GM19240 (cell line): Measurements from ENCODE around the gene CD209.

Experiments
- DNase-seq: peaks from one replicate; pipeline ENCODE4 v3.0.0; 2011; ENCODE audit warnings: low spot score; ENCODE audit not compliant: insufficient read length

The CD209 gene

DNA sequence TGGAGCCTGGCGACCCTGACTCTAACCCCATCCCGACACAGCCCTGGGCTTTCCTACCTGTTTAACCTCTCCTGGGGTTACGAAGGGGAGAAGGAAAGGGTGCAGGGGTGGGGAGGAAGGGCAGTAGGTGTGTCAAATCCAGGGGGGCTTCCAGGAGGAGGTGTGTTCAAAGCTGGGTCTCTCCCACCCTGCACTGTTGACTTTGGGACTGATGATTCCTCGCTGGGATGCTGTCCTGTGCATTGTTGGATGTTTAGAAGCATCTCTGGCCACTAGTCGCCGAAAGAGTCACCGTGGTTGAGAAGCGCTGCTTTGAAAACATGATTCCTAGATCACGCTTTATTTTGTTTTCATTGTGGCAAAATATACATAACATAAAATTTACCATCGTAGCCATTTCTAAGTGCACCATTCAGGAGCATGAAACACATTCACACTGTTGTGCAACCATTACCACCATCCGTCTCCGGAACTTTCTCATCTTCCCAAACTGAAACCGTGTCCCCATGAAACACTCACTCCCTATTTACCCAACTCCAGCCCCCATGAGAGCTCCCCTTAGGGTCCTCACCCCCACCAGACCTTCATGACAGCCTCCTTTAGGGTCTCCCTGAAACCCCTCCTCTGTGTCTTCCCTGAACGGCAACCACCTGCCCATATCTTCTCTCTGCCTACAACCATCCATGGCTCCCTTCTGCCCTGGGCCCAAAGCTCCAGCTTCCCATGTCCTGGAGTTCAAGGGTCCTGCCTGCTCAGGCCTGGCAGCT is 41.0 kb downstream of the CD209 start:
- no peak for DNase-seq

DNA sequence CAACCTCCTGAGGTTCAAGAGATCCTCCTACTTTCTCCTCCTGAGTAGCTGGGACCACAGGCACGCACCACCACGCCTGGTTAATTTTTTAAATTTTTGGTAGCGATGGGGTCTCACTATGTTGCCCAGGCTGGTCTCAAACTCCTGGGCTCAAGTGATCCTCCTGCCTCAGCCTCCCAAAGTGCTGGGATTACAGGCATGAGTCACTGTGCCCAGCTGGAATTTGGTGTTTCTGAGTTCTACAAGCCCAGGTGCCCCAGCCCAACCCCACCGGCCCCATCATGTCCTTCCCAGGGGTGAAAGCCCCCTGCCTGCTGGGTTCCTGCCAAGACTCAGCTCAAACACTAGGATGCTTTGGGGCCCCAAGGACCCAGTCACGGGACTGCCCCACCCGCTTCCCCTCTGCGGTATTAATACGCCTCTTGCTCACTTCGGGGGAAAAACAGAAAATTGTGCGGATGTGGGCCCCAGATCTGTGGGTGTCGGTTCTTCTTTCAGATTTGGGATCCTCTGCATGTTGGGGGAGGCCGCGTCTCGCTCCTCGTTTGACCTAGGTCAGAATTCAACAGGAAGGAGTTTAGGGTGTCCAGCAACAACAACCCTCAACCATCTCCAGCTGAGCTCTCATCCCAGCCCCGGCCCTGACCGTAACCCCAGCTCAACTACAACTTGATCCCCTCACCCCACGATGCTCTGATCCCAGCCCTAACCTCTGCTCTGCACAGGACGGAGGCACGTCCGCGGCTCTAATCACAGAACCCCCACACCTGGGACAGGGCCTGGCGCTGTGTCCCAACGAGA is 41.7 kb downstream of the CD209 start:
- peak; percentile 42 for DNase-seq

DNA sequence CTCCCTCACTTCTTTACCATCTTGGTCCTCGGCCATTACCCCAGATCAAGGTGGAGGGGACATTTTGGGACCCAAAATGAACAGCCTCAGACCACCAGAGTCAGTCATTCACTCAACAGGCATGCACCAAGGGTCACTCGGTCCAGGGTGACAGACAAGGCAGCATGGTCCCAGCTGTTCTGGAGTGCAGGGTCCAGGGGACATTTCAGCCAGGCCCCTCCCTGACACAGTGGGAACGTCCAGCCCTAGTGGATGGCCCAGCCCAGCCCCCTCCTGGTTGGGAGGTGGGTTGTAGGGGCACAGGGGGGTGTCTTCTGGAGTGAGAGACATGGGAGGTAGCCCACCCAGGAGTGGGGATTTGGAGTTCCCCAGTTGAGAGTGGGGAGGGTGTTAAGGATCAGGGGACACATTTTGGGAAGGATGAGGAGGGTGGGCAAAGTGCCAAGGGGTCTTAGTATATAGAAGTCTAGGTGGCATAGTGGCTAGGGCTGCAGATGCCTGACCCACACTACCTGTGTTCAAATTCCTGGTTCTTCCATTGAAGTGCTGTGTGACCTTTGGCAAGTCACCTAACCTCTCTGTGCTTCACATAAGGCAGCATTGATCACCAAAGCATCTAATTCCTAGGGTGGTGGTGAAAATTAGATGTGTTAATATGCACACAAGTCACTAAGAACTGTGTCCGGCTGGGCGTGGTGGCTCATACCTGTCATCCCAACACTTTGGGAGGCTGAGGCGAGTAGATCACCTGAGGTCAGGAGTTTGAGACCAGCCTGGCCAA is 42.9 kb downstream of the CD209 start:
- DNase-seq: no peak

DNA sequence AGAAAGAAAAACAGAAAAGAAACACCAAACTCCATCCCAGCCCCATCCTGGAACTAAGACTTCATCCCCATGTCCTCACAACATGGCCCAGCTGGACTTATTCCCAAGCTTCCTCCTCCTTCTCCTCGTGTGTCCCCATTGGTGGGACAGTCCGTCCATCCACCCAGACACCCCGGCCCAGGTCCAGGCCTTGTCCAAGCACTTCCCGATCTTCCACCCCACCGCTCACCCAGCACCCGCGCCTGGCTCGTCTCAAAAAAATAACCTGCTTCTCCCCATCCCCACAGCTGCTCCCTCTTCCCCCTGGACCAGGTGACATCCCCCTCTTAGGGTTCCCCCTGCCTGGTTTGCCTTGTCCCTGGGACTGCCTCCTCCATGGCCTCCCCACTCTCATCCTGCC is 44.0 kb downstream of the CD209 start:
- no peak for DNase-seq

DNA sequence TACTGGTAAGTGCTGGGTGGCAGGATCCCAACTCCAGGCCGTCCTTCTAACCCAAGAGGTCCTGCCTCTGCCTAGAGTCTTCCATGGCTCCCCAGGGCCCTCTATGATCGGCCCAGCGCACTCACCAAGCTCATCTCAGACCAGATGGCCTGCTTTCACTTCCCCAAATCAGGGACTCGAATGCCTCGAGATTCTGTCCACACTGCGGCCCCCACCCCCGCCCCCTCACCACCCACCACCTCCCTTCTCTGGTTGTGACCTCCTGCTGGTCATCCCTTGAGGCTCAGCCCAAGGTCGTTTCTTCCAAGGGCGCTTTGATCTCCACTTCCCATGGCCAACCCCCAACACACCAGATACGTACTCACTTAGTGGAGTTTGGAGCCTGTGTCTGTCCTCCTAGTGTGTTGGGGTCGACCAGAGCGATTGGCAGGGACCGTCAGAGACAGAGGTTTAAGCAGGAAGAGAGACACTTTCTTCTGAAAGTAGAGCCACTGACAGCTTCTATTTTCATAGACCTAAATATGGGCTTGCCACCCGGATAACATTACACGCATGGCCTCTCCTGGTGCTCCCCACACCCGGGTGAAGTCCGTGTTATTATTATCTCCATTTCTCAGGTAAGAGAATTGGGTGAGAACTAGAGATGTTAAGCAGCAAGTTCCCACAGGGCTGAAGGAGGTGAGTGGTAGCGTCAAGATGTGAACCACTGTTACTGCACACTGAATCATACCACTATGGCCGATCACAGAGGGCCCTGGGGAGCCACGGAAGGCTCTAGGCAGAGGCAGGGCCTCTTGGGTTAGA is 45.5 kb downstream of the CD209 start, which contains the start of gene FCER2:
TSS of gene FCER2 (minus strand) at position 478 of the 804 bp plus-strand sequence. CDS start 2,371 bp downstream, outside the sequence.
- peak; percentile 58 for DNase-seq

DNA sequence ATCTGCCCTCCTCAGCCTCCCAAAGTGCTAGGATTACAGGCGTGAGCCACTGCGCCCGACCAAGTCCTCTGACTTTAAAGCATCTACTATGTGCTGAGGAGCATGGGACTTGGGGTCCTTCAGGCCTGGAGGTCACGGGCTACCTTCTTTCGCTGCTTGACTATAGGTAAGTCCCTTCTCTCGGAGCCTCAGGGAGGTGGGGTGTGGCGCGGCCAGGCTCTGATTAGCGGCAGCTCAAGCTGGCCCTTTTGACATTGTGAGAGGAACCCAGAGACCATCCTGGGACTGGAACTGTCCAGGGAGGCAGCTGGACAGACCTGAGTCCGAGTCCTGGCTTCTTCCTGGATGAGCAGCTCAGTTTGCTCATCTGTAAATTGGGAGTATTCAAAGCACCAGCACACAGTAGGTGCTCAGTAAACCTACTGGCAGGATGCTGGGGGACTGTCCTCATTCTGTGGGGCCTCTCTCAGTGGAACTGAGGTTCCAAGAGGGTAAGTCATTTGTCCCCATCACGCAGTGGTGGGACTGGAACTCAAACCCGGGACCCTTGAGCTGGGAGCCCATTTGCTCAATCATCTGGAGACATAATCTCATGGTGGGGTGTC is 46.2 kb downstream of the CD209 start:
- DNase-seq: no peak

DNA sequence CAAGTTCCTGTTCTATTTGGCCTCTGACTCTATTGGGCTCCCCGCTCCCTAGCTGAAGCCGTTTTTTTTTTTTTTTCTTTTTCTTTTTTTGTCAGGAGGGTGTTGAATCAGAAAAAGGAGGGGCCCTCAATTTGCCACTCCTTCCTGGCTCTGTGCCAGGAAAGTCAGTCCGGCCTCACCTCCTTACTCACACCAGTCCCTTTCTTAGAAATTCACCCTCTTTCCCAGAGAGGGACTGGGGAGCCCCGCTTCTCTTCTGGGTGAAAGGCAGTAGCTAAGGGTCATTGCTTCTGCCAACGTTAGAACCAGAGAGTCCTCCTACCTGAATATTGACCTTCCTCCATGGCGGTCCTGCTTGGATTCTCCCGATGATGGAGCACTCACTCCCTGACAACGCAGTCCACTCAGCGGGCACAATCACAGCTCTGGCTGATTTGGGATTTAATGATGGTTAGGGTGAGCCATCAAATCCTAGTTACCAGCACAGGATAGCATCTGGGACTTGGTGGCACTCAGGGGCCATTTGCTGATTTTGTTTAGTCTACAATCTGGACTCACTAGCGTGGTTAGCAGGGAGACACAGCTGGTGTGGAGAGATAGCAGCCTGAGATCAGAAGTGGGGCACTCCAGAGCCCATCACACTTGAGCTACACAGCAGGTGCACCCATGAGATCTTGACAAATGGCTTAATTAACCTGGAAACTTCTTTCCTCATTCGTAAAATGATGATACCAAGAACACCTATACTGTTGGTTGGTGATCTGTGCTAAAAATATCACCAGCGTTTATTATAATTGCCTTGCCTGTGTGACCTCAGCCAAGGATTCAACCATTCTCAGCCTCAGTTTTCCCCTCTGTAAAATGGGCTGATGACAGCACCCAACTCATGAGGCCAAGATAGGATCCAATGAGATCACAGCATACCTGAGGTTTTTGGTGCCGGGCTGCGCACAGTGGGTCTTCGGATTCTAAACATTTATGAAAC is 47.6 kb downstream of the CD209 start:
- no peak for DNase-seq

DNA sequence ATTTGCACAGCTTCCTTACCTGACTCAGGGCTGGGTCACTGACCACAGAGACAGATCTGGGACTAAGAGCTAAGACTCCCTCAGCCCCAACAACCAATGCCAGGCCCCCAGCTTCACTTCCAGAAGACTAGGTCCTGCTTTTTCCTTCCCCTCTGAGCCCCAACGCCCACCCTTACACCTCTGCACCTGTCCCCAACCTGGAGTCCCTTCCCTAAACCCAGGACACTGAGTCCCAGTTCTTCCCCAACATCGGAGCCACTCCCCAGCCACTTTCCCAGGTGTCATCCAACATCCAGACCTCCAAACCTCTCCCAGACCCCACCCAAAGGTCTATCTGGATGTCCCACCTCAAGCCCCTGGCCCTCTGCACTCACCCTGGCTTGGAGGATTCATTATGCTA is 48.3 kb downstream of the CD209 start:
- DNase-seq: no peak

DNA sequence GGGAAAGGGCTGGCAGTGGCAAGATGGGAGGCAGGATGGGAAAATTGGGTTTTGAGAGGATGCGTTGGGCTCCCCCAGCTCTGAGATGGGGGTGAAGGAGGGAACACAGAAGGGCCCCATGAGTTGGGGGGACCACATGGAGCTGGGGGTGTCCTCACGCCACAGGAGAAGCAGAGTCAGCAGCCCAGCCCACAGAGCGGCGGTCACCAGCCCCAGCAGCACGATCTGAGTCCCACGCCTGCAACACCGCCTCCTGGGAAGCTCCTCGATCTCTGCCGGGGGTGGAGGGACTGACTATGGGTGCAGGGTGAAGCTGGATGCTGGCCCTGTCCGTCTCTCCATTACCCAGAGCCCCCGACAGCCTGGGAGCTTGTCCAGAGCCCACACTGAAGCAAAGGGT is 48.8 kb downstream of the CD209 start:
- no peak for DNase-seq

DNA sequence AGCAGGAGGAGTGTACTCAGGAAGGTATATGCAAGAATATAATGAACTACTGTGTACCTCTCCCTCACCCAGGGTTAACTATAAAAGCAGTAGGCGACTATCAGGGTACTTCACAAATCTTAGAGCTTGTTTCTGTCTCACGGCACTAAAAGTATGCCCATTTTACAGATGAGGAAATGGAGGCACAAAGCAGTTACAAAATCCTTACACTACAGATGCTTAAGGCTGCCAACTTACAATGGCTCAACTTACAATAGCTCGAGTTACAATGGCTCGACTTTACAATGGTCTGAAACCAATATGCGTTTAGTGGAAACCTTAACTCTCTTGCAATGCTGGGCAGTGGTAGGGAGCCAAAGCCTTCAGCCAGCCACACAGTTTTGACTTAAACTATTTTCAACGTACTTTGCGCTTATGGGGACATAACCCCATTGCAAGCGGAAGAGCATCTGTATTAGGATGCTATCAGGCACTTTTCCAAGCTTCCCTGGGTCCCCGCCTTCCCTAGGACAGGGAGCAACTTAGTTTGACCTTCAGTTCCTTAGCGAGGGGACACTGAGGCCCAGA is 49.5 kb downstream of the CD209 start:
- DNase-seq: no peak

DNA sequence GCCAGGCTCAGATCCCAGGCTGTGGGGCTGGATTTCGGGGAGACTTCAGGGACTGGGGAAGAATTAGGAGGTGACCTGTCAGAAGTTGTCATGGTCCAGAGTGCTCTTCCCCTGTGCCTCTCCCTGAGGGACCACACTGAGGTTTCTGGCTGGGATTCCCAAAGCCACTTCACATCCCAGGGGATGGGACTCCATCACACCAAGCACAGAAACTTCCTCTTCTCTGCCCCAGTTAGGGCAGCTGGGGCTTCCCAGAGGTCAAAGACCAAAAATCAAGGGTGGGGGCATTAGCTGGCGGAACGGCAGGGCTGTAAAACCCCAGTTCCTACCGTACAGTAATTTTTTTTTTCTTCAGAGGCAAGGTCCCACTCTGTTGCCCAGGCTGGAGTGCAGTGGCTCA is 52.8 kb downstream of the CD209 start:
- DNase-seq: no peak

DNA sequence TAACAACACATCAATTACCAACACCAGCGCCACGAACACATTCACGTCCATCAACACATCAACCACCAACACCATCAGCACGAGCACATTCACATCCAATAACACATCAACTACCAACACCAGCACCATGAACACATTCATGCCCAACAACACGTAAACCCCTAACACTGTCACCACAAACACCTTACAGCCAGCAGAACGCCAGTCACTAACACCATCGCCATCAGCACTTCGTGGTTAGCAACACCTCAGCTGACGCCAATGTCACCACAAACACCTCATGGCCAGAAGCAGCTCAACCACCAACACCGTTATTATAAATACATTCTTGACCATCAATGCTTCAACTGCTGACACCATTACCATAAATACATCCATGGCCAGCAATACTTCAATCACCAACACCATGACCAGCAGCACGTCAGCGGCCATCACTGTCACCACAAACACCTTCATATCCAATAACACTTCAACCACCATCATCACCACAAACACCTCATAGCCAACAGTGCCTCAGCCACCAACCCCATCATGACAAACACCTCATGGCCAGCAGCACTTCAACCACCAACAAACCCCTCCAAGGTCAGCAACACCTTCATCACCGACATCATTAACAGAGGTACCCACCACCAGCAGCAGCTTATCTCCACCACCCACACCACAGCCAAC is 54.8 kb downstream of the CD209 start:
- no peak for DNase-seq

DNA sequence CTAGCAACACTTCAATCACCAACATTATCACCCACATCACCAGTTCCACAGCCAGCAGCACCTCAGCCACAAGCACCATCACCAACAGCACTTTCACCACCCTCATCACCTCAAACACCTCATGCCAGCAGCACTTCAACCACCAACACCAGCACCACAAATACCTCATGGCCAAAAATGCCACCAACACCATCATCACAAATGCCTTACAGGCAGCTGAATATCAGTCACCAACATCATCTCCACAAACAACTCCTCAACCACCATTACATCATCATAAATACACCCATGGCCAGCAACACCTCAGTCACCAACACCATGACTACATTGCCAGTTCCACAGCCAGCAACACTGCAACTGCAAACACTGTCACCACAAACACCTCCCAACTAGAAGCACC is 55.8 kb downstream of the CD209 start:
- DNase-seq: no peak

DNA sequence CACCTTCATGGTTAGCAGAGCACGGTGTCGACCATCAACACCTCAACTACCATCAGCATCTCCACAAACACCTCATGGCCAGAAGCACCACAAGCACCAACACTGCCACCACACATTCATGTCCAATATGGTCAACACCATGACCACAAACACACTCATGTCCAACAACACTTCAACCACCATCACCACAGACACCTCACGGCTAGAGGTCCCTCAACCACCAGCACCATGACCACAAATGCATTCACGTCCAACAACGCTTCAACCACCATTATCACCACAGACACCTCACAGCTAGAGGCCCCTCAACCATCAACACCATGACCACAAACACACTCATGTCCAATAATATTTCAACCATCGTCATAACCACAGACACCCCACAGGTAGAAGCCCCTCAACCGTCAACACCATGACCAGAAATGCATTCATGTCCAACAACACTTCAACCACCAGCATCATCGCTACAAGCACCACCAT is 56.5 kb downstream of the CD209 start:
- no peak for DNase-seq
